ENCODE results near the gene EID2B. TPM values are rescaled to one million over a fixed set of nuclear protein-coding genes. Genes with fewer than 3 reads are reported as not detected.
A peak's percentile ranks its signal among the peaks of the same experiment; 100 is the strongest.

Gene EID2B
- total RNA-seq, 1 donor from 2014 or later: 2.0 TPM

DNA sequence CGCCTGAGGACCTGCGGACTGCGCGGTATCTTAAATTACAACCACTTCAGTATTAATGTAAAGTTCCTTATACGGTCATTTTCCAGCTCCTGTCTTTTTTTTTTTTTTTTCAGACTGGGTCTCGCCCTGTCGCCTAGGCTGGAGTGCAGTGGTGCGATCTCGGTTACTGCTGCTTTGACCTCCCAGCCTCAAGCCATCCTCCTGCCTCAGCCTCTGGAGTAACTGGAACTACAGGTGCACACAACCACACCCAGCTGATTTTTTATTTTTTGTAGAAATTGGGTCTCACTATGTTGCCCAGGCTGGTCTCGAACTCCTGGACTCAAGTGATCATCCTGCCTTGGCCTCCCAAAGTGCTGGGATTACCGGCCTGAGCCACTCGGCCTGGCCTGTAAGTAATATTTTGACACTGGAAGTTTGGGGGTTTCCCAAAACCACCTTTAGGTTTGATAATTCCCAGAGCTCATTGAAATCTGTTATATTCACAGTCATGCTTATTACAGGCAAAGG lies 406 bp upstream of the EID2B start:
- no peak for DNase-seq (ENCODE audit: low read depth in 2 of 2)

DNA sequence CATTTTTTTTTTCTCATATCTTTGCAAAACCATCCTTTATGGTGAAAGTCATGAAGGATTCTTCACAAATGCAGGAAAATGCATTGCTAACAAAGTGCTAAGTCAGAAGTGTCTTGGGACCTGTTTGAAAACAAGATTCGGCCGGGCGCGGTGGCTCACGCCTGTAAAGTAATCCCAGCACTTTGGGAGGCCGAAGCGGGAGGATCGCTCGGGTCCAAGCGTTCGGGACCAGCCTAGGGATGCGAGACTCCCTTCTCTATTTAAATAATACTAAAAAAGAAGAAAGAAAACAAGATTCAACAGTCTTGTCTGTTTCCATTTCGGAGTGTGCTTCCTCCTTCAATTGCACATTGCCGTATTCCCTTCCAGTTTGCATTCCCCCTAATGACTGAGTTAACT lies 819 bp downstream of the EID2B start:
- DNase-seq (ENCODE audit: low read depth in 2 of 2): no peak

DNA sequence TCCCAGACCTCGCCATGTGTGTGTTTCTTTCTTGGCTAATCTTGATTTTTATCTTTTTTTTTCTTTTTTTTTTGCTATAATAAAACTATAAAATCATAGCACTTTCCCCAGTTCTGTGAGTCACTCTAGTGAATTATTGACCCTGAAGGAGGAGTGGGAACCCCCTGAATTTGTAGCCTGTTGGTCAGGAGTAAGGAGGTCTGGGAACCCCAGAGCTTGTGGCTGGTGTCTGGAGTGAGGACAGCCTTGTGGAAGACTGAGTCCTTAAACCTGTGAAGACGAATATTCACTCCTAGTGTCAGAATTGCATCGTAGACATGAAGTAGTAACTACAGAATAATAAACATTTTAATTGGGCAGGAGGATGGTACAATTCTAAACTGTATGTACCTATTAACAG lies 7.4 kb downstream of the EID2B start:
- DNase-seq (ENCODE audit: low read depth in 2 of 2): no peak

DNA sequence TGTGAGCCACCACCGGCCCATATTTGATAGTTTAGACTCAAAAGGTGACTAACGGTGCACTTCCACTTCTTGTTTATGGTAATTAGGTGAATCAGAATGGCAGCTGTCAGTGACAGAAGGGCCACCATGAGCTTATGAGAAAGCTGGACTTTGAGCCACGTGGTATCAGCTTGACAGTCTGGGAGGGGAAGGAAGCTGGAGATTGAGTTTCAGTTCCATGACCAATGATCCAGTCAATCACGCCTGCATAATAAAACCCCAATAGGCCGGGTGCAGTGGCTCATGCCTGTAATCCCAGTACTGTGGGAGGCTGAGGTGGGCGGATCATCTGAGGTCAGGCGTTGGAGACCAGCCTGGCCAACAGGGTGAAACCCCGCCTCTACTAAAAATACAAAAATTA lies 8.2 kb downstream of the EID2B start:
- DNase-seq (ENCODE audit: low read depth in 2 of 2): no peak

DNA sequence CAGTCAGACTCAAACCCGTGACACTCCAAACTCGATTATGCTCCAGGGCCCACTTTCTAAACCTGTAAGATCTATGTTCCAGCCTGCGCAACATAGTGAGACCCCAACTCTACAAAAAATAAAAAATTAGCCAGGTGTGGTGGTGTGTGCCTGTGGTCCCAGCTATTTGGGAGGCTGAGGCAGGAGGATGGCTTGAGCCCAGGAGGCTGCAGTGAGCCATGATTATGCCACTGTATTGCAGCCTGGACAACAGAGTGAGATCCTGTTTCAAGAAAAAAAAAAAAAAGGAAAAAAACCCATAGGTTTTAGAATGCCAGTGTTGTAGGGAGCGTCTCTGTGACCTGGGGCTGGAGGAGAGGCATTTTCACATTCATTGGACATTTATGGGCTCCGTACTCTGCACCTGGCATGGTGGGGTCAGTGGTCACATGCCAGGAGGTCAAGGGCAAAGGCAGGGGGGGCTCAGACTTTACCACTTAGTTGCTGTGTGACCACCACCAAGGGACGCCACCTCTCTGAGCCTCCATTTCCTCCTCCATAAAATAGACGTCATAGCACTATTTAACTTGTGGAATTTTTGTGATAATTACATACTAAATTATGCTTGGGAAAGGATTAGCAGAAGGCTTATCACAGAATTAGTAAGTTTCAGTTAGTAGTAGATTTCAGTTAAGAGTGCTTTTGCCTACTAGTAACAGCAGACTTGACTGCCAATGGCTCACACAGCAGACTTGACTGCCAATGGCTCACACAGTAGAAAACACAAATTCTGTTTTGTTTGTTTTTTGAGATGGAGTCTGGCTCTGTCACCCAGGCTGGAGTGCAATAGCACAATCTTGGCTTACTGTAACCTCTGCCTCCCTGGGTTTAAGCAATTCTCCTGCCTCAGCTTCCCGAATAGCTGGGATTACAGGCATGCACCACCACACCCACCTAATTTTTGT lies 11.8 kb downstream of the EID2B start:
- DNase-seq (ENCODE audit: low read depth in 2 of 2): no peak

DNA sequence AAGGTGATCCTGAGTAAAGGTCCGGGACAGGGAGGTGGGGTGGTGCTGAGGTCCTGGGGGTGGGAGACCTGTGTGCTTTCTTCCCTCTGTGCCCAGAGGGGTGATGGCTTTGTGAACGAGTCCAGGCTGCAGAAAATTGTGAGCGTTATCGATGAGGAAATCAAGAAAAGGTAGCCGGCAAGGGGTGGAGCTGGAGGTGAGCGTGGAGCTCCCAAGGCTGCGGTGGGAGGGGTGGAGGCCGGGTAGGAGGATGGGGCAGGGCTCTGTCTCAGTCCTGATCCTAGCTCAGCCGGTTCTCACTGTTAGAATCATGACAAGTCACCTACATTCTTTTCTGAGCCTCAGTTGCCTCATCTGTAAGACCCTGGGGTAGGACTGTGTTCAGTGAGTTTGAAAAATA lies 13.7 kb downstream of the EID2B start:
- no peak for DNase-seq (ENCODE audit: low read depth in 2 of 2)

DNA sequence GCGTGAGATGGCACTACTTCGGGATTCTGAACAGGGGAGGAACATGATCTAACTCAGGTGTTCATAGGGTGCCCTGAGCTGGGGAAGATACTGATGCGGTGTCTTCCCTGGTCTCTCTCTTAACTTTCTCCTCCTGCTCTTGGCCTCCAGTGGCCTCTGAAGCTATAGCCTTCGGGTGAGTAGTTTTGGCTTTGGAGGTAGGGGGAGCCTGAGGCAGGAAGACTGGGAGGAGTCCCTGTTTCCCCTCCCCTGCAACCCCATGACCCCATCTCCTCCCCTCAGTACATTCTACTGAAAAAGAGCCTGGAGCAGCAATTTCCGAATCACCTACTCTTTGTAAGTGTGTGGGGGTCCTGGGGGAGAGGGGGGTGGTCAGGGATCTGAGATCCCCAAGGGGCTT lies 14.2 kb downstream of the EID2B start:
- no peak for DNase-seq (ENCODE audit: low read depth in 2 of 2)

DNA sequence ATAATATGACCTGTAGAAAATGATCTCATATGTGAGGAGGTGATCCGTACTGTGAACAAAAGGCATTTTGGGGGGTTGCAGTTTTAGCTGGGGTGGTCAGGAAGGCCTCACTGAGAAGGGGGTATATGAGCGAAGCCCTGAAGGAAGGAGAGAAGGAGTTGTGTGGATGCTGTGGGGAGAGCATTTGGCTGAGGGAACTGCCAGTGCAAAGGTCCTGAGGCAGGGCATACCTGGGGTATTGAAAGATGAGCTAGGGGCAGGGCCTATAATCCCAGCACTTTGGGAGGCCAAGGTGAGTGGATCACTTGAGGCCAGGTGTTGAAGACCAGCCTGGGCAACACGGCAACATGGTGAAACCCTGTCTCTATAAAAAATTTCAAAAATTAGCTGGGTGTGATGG lies 15.2 kb downstream of the EID2B start:
- DNase-seq (ENCODE audit: low read depth in 2 of 2): no peak

DNA sequence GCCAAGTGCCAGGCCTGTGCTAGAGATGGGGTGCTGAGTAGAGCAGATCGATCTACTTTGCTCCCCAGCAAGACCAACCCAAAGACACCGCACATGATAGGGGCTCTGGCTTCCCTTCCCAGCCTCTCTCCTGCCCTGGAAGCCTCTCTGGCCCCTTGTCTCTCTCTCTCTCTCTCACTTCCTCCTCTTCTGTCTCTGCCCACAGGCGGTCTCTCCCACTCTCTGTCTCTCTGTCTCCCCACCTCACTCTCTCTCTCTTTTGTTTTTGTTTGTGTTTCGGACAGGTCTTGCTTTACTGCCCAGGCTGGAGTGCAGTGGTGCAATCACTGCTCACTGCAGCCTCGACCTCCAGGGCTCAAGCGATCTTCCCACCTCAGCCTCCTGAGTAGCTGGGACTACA lies 16.4 kb downstream of the EID2B start:
- DNase-seq (ENCODE audit: low read depth in 2 of 2): no peak

DNA sequence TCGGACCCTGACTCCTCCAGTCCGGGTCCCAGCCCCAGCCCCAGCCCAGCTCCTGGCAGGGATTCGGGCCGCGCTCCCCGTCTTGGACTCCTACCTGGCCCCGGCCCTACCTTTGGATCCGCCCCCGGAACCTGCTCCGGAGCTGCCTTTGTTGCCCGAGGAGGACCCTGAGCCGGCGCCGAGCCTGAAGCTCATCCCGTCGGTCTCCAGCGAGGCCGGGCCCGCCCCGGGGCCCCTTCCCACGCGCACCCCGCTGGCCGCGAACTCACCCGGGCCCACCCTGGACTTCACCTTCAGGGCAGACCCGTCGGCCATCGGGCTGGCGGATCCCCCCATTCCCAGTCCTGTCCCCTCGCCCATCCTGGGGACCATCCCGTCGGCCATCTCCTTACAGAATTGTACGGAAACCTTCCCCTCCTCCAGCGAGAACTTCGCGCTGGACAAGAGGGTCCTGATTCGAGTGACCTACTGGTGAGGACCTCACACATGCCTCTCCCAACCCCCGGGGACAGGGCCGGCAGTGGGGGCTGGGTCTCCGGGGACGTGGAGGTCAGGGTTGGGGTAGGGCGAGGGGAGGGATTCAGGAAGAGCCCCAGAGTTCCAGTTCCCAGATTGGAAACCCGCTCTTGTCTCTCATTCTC lies 17.0 kb downstream of the EID2B start:
- DNase-seq (ENCODE audit: low read depth in 2 of 2): no peak

DNA sequence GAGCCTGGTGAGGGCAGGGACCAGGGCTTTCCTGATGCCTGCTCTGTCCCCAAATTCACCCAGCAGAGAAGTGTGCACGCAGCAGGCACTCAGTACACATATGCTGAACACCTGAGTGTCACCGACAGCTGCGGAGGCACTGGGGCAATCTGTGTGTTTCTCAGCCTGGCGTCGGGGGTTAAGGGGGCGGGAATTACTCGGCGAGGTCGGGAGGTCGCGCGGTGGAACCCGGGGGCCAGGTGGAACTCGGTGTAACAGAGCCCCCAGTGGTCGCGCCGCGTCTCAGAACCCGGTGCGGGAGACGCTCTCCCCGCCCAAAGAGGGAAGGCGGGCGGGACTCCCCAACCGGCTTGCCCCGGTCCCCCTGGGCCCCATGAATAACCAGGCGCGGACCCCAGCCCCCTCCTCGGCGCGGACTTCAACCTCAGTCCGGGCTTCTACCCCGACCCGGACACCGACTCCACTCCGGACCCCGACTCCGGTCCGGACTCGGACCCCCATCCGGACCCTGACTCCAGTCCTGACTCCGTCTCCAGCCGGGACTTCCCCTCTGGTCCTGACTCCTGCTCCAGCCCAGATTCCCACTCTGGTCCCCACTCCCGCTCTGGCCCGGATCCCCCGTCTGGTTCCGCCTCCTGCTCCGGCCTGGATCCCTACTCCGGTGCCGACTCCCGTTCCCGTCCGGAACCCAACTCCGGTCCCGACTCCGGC lies 17.7 kb downstream of the EID2B start, which contains the start of gene SELENOV:
SELENOV (plus strand) TSS at position 300 of the 711 bp plus-strand sequence; CDS start at position 374, 74 bp downstream.
- DNase-seq (ENCODE audit: low read depth in 2 of 2): no peak

DNA sequence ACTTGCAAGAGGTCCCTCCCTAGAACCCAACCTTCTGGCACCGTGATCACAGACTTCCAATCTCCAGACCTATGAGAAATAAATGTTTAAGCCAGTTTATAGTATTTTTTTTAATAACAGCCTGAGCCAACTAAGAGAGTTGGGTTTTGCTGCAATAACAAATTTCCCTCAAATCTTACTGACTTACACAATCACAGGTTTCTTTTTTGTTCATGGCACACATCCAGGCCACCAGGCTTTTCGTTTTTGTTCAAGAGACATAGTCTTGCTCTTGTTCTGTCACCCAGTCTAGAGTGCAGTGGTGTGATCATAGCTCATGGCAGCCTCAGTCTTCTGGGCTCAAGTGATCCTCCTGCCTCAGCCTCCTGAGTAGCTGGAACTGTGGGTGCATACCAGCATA lies 19.7 kb downstream of the EID2B start:
- DNase-seq (ENCODE audit: low read depth in 2 of 2): no peak

DNA sequence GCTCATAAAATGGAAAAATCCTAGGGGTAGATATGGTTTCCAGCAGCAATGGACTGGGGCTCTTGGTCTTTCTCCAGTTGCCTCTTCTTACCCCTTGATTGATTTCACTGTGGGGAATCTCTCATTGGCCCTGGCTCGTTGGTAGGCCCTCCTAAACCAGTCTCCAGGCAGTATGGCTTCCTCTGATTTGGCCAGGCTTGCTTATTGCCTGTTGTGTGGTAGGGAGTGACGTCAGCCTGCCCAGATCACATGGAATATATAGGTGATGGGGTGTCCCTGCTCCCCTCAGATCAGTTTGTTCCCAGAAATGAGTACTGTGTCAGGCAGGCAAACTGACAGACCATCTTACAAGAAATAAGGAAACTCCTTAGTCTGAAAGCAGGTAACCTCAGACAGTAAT lies 23.4 kb downstream of the EID2B start:
- DNase-seq (ENCODE audit: low read depth in 2 of 2): no peak

DNA sequence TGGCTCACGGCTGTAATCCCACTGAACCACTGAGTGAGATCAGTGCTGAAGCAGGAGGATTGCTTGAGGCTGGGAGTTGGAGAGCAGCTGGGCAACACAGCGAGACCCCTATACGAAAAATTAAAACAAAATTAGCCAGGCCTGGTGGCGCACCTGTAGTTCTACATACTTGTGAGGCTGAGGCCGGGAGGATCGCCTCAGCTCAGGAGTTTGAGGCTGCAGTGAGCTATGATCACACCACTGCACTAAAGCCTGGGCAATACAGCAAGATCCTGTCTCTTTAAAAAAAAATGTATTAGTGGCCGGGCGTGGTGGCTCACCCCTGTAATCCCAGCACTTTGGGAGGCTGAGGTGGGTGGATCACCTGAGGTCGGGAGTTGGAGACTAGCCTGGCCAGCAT lies 24.0 kb downstream of the EID2B start:
- no peak for DNase-seq (ENCODE audit: low read depth in 2 of 2)

DNA sequence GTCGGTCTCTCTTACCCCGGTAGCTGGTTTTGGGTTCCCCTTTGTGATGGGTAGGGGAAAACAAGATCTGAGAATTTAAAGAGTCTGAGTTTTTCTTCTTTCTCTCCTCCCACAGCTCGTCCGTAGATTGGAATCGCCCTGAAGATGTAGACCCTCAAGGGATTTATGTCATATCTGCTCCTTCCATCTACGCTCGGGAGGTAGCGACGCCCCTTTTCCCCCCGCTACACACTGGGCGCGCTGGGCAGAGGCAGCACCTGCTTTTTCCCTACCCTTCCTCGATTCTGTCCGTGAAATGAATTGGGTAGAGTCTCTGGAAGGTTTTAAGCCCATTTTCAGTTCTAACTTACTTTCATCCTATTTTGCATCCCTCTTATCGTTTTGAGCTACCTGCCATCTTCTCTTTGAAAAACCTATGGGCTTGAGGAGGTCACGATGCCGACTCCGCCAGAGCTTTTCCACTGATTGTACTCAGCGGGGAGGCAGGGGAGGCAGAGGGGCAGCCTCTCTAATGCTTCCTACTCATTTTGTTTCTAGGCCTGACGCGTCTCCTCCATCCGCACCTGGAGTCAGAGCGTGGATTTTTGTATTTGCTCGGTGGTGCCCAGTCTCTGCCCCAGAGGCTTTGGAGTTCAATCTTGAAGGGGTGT lies 24.8 kb downstream of the EID2B start:
- DNase-seq (ENCODE audit: low read depth in 2 of 2): no peak

DNA sequence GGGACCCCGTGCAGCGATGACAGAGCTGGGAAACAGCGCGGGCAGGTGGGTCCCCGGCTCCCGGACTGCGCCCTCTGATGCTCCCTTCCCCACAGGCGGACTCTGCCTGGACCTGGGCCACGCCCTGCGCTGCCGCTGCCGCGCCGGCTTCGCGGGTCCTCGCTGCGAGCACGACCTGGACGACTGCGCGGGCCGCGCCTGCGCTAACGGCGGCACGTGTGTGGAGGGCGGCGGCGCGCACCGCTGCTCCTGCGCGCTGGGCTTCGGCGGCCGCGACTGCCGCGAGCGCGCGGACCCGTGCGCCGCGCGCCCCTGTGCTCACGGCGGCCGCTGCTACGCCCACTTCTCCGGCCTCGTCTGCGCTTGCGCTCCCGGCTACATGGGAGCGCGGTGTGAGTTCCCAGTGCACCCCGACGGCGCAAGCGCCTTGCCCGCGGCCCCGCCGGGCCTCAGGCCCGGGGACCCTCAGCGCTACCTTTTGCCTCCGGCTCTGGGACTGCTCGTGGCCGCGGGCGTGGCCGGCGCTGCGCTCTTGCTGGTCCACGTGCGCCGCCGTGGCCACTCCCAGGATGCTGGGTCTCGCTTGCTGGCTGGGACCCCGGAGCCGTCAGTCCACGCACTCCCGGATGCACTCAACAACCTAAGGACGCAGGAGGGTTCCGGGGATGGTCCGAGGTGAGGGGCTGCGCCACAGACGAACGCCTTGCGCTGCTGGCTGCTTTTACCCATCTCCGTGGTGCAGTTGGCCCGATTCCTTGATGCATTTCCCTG lies 25.5 kb downstream of the EID2B start:
- peak; percentile 72 to 79 for DNase-seq (ENCODE audit: low read depth in 2 of 2)

DNA sequence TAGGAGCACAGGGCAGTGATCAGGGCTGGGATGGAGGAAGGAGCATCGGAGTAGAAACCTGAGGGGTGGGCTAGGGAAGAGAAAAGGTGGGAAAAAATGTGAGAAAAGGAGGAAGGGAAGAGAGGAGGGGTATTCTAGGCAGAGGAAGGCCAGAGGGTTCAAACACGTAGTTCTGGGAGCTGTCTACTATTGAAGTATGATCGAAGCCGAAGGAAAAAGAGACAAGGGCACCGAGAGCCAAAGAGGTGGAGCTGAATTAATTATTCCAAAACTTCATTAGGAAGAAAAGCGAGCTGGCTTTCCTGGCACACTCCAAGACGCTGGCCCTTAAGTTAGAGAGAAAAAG lies 26.1 kb downstream of the EID2B start:
- DNase-seq (ENCODE audit: low read depth in 2 of 2): no peak

DNA sequence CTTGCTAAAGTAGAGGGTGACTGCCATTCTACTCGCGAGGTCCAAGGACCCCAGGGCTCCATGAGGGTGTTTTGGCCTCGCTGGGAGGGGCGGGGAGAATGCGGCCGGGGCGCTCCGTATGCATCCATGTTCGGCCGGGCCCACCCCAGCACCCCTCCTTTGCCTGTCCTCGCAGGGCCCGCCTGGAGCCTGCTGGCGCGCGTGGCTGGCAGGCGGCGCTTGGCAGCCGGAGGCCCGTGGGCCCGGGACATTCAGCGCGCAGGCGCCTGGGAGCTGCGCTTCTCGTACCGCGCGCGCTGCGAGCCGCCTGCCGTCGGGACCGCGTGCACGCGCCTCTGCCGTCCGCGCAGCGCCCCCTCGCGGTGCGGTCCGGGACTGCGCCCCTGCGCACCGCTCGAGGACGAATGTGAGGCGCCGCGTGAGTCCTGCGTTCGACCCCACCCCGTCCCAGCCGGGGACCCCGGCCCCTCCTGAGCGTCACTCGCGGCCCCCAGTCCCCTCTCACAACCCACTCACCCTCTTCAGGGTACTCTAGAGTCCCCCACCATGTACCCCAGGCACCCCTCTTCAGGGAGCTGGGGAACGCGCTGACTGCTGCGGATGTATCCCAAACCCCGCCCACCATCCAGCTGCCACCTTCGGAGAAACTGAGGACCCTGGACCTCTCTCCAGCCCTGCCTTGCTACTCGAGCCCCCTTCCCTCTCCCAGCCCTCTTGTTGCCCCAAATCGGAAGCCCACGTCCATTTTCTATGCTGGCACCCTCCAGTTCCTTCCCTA lies 29.8 kb downstream of the EID2B start:
- DNase-seq (ENCODE audit: low read depth in 2 of 2): peak; percentile 80 to 88

DNA sequence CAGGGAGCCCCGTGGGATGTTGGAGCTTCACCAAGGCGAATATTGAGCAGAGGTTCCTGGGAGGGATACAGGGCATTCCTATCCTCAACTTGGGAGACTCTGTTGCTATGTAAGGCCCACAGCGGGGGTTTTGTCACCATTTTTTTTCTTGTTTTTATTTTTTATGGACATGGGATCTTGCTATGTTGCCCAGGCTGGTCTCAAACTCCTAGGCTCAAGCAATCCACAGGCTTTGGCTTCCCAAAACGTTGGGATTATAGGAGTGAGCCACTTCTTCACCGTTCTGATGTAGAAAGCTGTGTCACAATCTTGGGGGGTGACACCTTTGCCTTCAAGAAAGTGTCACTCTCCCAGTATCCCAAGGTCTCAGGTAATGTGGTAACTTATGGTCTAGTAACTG lies 31.3 kb downstream of the EID2B start:
- DNase-seq (ENCODE audit: low read depth in 2 of 2): no peak

DNA sequence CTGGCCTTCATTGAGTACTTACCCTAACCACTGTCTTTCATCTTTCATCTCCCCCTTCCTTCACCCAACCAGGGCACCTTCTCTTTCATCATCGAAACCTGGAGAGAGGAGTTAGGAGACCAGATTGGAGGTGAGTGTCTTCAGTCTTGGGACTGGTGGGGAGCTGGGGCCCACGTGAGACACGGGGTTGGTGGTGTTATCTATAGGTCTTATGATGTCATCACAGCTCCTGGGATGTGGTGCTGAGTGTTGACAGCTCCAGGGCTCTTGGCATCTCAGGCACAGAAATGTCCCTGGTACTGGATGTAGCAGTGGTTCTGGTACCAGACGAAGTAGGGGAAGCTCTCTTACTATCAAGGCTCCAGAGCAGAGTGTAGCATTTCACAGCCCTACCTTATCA lies 32.1 kb downstream of the EID2B start:
- no peak for DNase-seq (ENCODE audit: low read depth in 2 of 2)
